Keratinocyte (primary cell): Measurements from ENCODE around the gene ARID3B. TPM values are rescaled to one million over a fixed set of nuclear protein-coding genes. Genes with fewer than 3 reads are reported as not detected.
"Not testable (repeated sequence)": the region's sequence is repeated elsewhere in the genome, so short reads cannot be mapped to it uniquely, and the experiment has no call there.

Source experiments
- DNase-seq: peaks from one replicate; pipeline ENCODE4 v3.0.0-alpha.2; 2011; ENCODE audit warnings: low read depth, missing footprints, low spot score
- FAIRE-seq: peaks from 2 replicates; lab custom pipeline; 2011; peaks lifted over from hg19 to GRCh38; lab: Jason Lieb, UNC
- H2AFZ ChIP-seq: 2 replicates; pipeline ENCODE4 v1.6.0; 2012; ENCODE audit warnings: low read length, control low read depth, inconsistent platforms; ENCODE audit not compliant: control insufficient read depth
- H3K27ac ChIP-seq: 2 replicates; pipeline ENCODE4 v1.5.1; 2011; ENCODE audit warnings: low read length; ENCODE audit not compliant: control insufficient read depth, insufficient read depth
- H3K27me3 ChIP-seq: 3 replicates; pipeline ENCODE4 v1.6.0; 2011; ENCODE audit warnings: low read length; ENCODE audit not compliant: control insufficient read depth, insufficient read depth; ENCODE audit errors: extremely low read depth
- H3K36me3 ChIP-seq, 2 experiments: 2 replicates in 1 of 2; 3 replicates in 1 of 2; pipeline ENCODE4 v1.5.1; 2011; ENCODE audit warnings: low read length in 2 of 2, mild to moderate bottlenecking in 1 of 2; ENCODE audit not compliant: control insufficient read depth in 2 of 2, insufficient read depth in 2 of 2; ENCODE audit errors: extremely low read depth in 1 of 2
- H3K4me1 ChIP-seq: 3 replicates; pipeline ENCODE4 v1.5.1; 2011; ENCODE audit warnings: low read length; ENCODE audit not compliant: control insufficient read depth, insufficient read depth; ENCODE audit errors: extremely low read depth
- H3K4me2 ChIP-seq: 3 replicates; pipeline ENCODE4 v1.6.0; 2011; ENCODE audit warnings: low read depth, low read length; ENCODE audit not compliant: control insufficient read depth, insufficient read depth; ENCODE audit errors: extremely low read depth
- H3K4me3 ChIP-seq, 3 experiments: fragments of 200-600 bp in 1 of 3; sonication (generic) in 1 of 3; 2 replicates in 2 of 3; 3 replicates in 1 of 3; pipeline ENCODE4 v1.5.1; 2011 to 2016; ENCODE audit warnings: low read length in 3 of 3, mild to moderate bottlenecking in 3 of 3, control low read depth in 2 of 3, inconsistent platforms in 1 of 3, low read depth in 1 of 3, mixed read lengths in 1 of 3, mixed run types in 1 of 3, moderate library complexity in 1 of 3; ENCODE audit not compliant: control insufficient read depth in 2 of 3, insufficient read depth in 2 of 3; ENCODE audit errors: extremely low read depth in 1 of 3
- H3K79me2 ChIP-seq: 2 replicates; pipeline ENCODE4 v1.6.0; 2012; ENCODE audit warnings: low read length; ENCODE audit not compliant: control insufficient read depth, insufficient read depth
- H3K9ac ChIP-seq: 3 replicates; pipeline ENCODE4 v1.6.0; 2011; ENCODE audit warnings: low read length; ENCODE audit not compliant: control insufficient read depth, insufficient read depth; ENCODE audit errors: extremely low read depth
- H3K9me1 ChIP-seq: 3 replicates; pipeline ENCODE4 v1.6.0; 2011; ENCODE audit warnings: low read length; ENCODE audit not compliant: control insufficient read depth, insufficient read depth; ENCODE audit errors: extremely low read depth
- H3K9me3 ChIP-seq: 2 replicates; pipeline ENCODE4 v1.5.1; 2012; ENCODE audit warnings: low read depth, low read length; ENCODE audit not compliant: control insufficient read depth
- H4K20me1 ChIP-seq: 3 replicates; pipeline ENCODE4 v1.6.0; 2011; ENCODE audit warnings: low read length; ENCODE audit not compliant: control insufficient read depth, insufficient read depth; ENCODE audit errors: extremely low read depth
- EZH2 ChIP-seq: IDR thresholded peaks from one replicate; pipeline ENCODE4 v1.6.1; 2012; ENCODE audit warnings: inconsistent platforms, mild to moderate bottlenecking, low read length, moderate library complexity
- dilution Hi-C: fragments of 300-500 bp; cut with MboI; formaldehyde crosslinking; loops from one replicate; pipeline ENCODE4 v1.7.0; 2020; ENCODE audit warnings: low sequenced_read_pairs; ENCODE audit not compliant: extremely low pct_ligation_motif_present
- polyA plus RNA-seq, 5 experiments: library from polyadenylated mRNA; depleted of rRNA in 3 of 5; stranded (reverse) in 3 of 5; stranded (forward) in 1 of 5; unstranded in 1 of 5; fragments of >200 nt; gene quantifications; 1 replicate in 1 of 5; 2 replicates in 3 of 5; 3 replicates in 1 of 5; pipeline versions ENCODE4 v1.2.1 to v1.2.3, GENCODE V29; 2011 to 2012; ENCODE audit warnings: missing spikeins in 2 of 5, low read depth in 1 of 5, low replicate concordance in 1 of 5
- TF ChIP-seq, protein P1 (sequence below), 3 experiments: IDR thresholded peaks in 1 of 3; conservative IDR thresholded peaks in 1 of 3; optimal IDR thresholded peaks in 1 of 3; 2 replicates in 2 of 3; 3 replicates in 1 of 3; pipeline versions ENCODE3 to v1.5.1; 2011; ENCODE audit warnings: low read length in 3 of 3, mild to moderate bottlenecking in 3 of 3, moderate library complexity in 2 of 3, control low read depth in 1 of 3, inconsistent platforms in 1 of 3; ENCODE audit not compliant: insufficient read depth in 2 of 3; ENCODE audit errors: extremely low read depth in 1 of 3

Gene ARID3B
- polyA plus RNA-seq, 1 donor (not counting 4 experiments of a cell fraction or from before 2014, with no cell fraction given): 3.6 TPM

DNA sequence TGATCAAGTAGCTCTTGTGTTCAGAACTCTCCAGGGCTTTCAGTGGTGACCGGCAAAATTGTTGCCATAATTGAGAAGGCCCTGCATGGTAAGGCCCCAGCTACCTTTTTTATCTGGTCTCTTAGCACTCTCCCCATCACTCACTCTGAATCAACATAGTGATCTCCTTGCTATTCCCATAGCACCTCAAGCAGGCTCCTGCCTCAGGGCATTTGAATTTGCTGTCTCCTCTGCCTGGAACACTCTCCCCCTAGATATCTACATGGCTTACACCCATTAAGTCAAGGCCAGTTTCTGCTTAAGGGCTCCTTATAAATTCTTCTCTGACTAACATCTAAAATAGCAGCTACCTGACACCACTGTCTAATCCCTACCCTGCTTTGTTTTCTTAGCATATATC is 3.3 kb upstream of the ARID3B start:
- Histone ChIP-seq H3K4me3 (no peak overlapping the region), H3K4me1 (peaks cover 35% of the 10 kb centered on the region), H3K27me3 (no peaks in the 10 kb centered on the region), H3K36me3 (no peaks in the 10 kb centered on the region), H2AFZ (no peak overlapping the region), H3K9ac (no peak overlapping the region), H3K4me2 (no peak overlapping the region), H4K20me1 (no peaks in the 10 kb centered on the region), H3K9me1 (no peaks in the 10 kb centered on the region), H3K79me2 (peaks cover 4% of the 10 kb centered on the region), H3K27ac (no peak overlapping the region), H3K9me3 (no peaks in the 10 kb centered on the region)
- dilution Hi-C loops: no loop called here
- TF ChIP-seq, protein P1, sequence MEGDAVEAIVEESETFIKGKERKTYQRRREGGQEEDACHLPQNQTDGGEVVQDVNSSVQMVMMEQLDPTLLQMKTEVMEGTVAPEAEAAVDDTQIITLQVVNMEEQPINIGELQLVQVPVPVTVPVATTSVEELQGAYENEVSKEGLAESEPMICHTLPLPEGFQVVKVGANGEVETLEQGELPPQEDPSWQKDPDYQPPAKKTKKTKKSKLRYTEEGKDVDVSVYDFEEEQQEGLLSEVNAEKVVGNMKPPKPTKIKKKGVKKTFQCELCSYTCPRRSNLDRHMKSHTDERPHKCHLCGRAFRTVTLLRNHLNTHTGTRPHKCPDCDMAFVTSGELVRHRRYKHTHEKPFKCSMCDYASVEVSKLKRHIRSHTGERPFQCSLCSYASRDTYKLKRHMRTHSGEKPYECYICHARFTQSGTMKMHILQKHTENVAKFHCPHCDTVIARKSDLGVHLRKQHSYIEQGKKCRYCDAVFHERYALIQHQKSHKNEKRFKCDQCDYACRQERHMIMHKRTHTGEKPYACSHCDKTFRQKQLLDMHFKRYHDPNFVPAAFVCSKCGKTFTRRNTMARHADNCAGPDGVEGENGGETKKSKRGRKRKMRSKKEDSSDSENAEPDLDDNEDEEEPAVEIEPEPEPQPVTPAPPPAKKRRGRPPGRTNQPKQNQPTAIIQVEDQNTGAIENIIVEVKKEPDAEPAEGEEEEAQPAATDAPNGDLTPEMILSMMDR (optimal IDR thresholded peaks at IDR 0.05 in 1 of 3, IDR thresholded peaks at IDR 0.05 in 1 of 3, conservative IDR thresholded peaks at IDR 0.05 in 1 of 3; ENCODE audit: extremely low read depth in 1 of 3, insufficient read depth in 2 of 3, low read length in 3 of 3): no peak
- no peak for TF ChIP-seq EZH2
- DNase-seq: no peak
- no peak for FAIRE-seq

DNA sequence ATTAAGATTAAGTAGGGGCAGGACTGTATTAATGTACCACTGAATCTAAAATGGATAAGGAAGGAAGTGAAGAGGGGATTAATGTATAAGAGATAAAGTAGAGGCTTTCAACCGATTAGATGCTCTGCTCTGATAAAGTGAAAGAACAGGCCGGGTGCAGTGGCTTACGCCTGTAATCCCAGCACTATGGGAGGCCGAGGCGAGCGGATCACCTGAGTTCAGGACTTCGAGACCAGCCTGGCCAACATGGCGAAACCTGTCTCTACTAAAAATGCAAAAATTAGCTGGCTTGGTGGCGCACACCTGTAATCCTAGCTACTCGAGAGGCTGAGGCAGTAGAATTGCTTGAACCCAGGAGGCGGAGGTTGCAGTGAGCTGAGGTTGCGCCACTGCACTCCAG is 1.5 kb upstream of the ARID3B start:
- H3K36me3 ChIP-seq, H4K20me1 ChIP-seq, DNase-seq, FAIRE-seq, H3K79me2 ChIP-seq, H3K27ac ChIP-seq, H3K9me3 ChIP-seq, H3K9ac ChIP-seq, H3K9me1 ChIP-seq, H3K4me3 ChIP-seq, H2AFZ ChIP-seq, dilution Hi-C loops, H3K27me3 ChIP-seq: not testable (repeated sequence)
- Histone ChIP-seq H3K4me1 (peaks cover 44% of the 10 kb centered on the region), H3K4me2 (peak overlapping the region; percentile 91)

DNA sequence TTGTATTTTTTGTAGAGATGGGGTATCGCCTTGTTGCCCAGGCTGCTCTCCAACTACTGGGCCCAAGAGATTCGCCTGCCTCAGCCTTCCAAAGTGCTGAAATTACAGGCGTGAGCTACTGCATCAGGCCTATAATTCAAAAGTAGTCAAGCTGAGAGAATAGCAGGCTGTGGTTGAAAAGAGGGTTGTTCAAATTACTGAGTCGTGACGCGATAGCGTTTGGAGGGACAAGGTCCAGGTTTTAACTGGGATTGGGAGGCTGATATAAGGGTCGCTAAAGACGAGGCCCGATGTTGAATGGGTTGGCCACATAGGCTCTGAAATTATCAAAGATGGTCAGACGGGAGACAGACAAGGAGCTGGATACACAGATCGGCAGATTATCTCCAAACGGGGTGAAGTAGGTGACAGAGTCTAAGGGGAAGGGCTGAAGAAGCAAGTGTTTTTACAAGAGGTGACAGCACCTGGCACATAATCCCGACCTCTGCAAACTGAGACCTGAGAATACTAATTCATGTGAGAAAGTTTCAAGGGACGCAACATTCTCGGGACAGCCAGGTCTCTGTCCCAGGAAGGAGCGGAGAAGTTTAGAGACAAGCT is 759 bp upstream of the ARID3B start:
- H3K27ac ChIP-seq: peak overlapping the region; percentile 84
- H4K20me1 ChIP-seq: no peaks in the 10 kb centered on the region
- FAIRE-seq (no peak), DNase-seq (no peak)
- H3K9me1 ChIP-seq: no peaks in the 10 kb centered on the region
- peak overlapping the region; percentile 76 to 94 (median 86) for H3K4me3 ChIP-seq
- no peaks in the 10 kb centered on the region for H3K9me3 ChIP-seq
- H3K9ac ChIP-seq: peak overlapping the region; percentile 81
- dilution Hi-C loops: no loop called here
- peaks cover 8% of the 10 kb centered on the region for H3K79me2 ChIP-seq
- peaks cover 40% of the 10 kb centered on the region for H3K4me1 ChIP-seq
- no peaks in the 10 kb centered on the region for H3K27me3 ChIP-seq
- TF ChIP-seq, protein P1 (optimal IDR thresholded peaks at IDR 0.05 in 1 of 3, IDR thresholded peaks at IDR 0.05 in 1 of 3, conservative IDR thresholded peaks at IDR 0.05 in 1 of 3; ENCODE audit: extremely low read depth in 1 of 3, insufficient read depth in 2 of 3, low read length in 3 of 3): no peak
- TF ChIP-seq EZH2: no peak
- peak overlapping the region; percentile 67 for H2AFZ ChIP-seq
- H3K4me2 ChIP-seq: peak overlapping the region; percentile 91
- peaks cover 0 to 2% of the 10 kb centered on the region in 2 experiments for H3K36me3 ChIP-seq
